ENCODE measurements around the gene MRPS9. TPM values are rescaled to one million over a fixed set of nuclear protein-coding genes. Genes with fewer than 3 reads are reported as not detected.

Gene MRPS9
- polyA plus RNA-seq, 1 donor from 2014 or later = 43.5 TPM

DNA sequence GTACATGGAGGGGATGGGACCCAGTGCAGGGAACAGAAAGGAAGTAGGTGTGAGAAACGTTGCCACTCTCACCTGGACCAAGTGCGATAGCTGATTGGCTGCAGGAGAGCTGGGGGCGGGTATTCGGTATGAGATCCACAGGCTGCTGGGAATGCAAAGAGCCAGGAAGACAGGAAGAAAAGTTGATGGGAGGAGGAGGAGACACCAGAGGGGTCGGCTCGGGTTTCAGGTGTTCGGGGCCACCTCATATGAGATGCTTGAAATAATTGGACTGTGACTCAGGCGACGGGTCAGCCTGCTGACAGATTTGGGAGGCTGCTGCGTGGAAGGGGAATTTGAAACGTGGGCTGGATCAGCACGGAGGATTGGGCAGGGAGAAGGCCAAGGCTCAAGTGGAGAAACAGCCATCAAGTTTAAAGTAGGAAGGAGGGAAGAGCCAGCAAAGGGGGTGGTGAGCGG is 65.1 kb downstream of the MRPS9 start:
- H3K36me3 ChIP-seq (ENCODE audit: insufficient read depth, low read length) = no peaks in the 10 kb centered on the region
- H3K27ac ChIP-seq (ENCODE audit: low read length) = no peak overlapping the region
- no peak overlapping the region for H3K9ac ChIP-seq (ENCODE audit: low read length)
- H3K79me2 ChIP-seq (replicated peaks; ENCODE audit: insufficient read depth, low read length) = no peaks in the 10 kb centered on the region
- no peak overlapping the region for H3K4me3 ChIP-seq (ENCODE audit: low read length)
- no peak overlapping the region for H3K4me2 ChIP-seq (ENCODE audit: low read length)
- H4K20me1 ChIP-seq (ENCODE audit: insufficient read depth) = no peaks in the 10 kb centered on the region
- H3K27me3 ChIP-seq (ENCODE audit: insufficient read depth, low read depth, low read length) = no peaks in the 10 kb centered on the region
- no peaks in the 10 kb centered on the region for H3K9me2 ChIP-seq (ENCODE audit: insufficient read depth, low read length)
- no peaks in the 10 kb centered on the region for H3K9me3 ChIP-seq (ENCODE audit: low read length)
- TF ChIP-seq SMC3 (conservative IDR thresholded peaks at IDR 0.05; ENCODE audit: poor library complexity) = no peak
- no peak overlapping the region for H2AFZ ChIP-seq (ENCODE audit: low read depth, low read length)
- no peaks in the 10 kb centered on the region for H3F3A ChIP-seq (ENCODE audit: insufficient read depth, low read length, poor library complexity, severe bottlenecking)

GRCh38 chr2:105103481-105103880 is 65.6 kb downstream of the MRPS9 start:
- Histone ChIP-seq H3K9ac (ENCODE audit: low read length) (no peak overlapping the region), H2AFZ (ENCODE audit: low read depth, low read length) (no peak overlapping the region), H3K27ac (ENCODE audit: low read length) (no peak overlapping the region), H3K79me2 (replicated peaks; ENCODE audit: insufficient read depth, low read length) (no peaks in the 10 kb centered on the region), H3K9me3 (ENCODE audit: low read length) (no peaks in the 10 kb centered on the region), H4K20me1 (ENCODE audit: insufficient read depth) (no peaks in the 10 kb centered on the region), H3F3A (ENCODE audit: insufficient read depth, low read length, poor library complexity, severe bottlenecking) (no peaks in the 10 kb centered on the region), H3K4me2 (ENCODE audit: low read length) (no peak overlapping the region), H3K9me2 (ENCODE audit: insufficient read depth, low read length) (no peaks in the 10 kb centered on the region), H3K36me3 (ENCODE audit: insufficient read depth, low read length) (no peaks in the 10 kb centered on the region), H3K4me3 (ENCODE audit: low read length) (no peak overlapping the region), H3K27me3 (ENCODE audit: insufficient read depth, low read depth, low read length) (no peaks in the 10 kb centered on the region)
- TF ChIP-seq EZH2 (IDR thresholded peaks at IDR 0.05; ENCODE audit: borderline replicate concordance, insufficient read depth, low read length, poor library complexity, severe bottlenecking) (no peak), TAF1 (IDR thresholded peaks at IDR 0.05; ENCODE audit: low read depth) (no peak), EP300 (conservative IDR thresholded peaks at IDR 0.05; ENCODE audit: poor library complexity, severe bottlenecking) (no peak), SMC3 (conservative IDR thresholded peaks at IDR 0.05; ENCODE audit: poor library complexity) (no peak), RAD21 (conservative IDR thresholded peaks at IDR 0.05) (no peak), POLR2AphosphoS5 (IDR thresholded peaks at IDR 0.05) (no peak), CTCF (IDR thresholded peaks at IDR 0.05; ENCODE audit: poor library complexity, severe bottlenecking) (no peak), MXI1 (conservative IDR thresholded peaks at IDR 0.05; ENCODE audit: poor library complexity, severe bottlenecking) (no peak), REST (IDR thresholded peaks at IDR 0.05; ENCODE audit: borderline replicate concordance) (no peak)

Measured in neural cell (in vitro differentiated cells).